Epithelial cell of proximal tubule (primary cell): ENCODE data around the gene SH3PXD2A. TPM values are rescaled to one million over a fixed set of nuclear protein-coding genes. Genes with fewer than 3 reads are reported as not detected.

Source experiments
- DNase-seq: peaks from one replicate; pipeline ENCODE4 v3.0.0-alpha.2; 2011; ENCODE audit warnings: low read depth
- H3K4me3 ChIP-seq: 2 replicates; pipeline ENCODE4 v1.5.1; 2011; ENCODE audit warnings: low read depth, mild to moderate bottlenecking, low read length
- CTCF ChIP-seq: conservative IDR thresholded peaks from 2 replicates; pipeline ENCODE4 v1.5.1; 2012; ENCODE audit warnings: low read depth, mild to moderate bottlenecking, low read length
- total RNA-seq: library from RNA; depleted of rRNA; stranded (reverse); fragments of >200 nt; gene quantifications from 2 replicates; pipeline ENCODE4 v1.2.3, GENCODE V29; 2015

SH3PXD2A gene
- total RNA-seq, 1 donor from 2014 or later = 5.8 TPM

- no peak overlapping the region for H3K4me3 ChIP-seq
- DNase-seq = no peak
- no peak for TF ChIP-seq CTCF
Observed at GRCh38 chr10:103687718-103688117, 167.7 kb downstream of the SH3PXD2A start.

- DNase-seq = no peak
- TF ChIP-seq CTCF = no peak
- H3K4me3 ChIP-seq = no peak overlapping the region
Observed at GRCh38 chr10:103687172-103687571, 168.2 kb downstream of the SH3PXD2A start.

GRCh38 chr10:103685880-103686669 is 169.3 kb downstream of the SH3PXD2A start:
- TF ChIP-seq CTCF = peak; percentile 99
- DNase-seq = no peak
- H3K4me3 ChIP-seq = no peak overlapping the region

- DNase-seq = no peak
- TF ChIP-seq CTCF = no peak
- H3K4me3 ChIP-seq = no peak overlapping the region
Observed at GRCh38 chr10:103683851-103684250, 171.5 kb downstream of the SH3PXD2A start.

DNA sequence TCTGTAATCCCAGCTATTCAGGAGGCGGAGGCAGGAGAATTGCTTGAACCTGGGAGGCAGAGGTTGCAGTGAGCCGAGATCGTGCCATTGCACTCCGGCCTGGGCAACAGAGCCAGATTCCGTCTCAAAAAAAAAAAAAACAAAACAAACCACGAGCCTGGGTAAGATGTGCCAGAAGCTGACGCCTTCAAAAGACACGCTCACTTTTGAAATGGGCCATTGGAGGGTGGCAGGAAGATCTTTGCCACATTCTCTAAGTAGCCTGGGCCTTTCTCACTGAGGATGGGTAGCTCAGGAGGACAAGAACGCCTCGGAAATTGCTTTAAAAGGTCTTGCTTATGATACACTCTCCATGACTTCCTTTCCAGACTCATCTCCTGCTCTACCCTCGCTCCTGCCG is 172.7 kb downstream of the SH3PXD2A start:
- no peak for DNase-seq
- no peak for TF ChIP-seq CTCF

GRCh38 chr10:103681617-103682399 is 173.6 kb downstream of the SH3PXD2A start:
- H3K4me3 ChIP-seq = no peak overlapping the region
- no peak for TF ChIP-seq CTCF
- no peak for DNase-seq

More for the DNA sequence above, 172.7 kb downstream of the SH3PXD2A start:
- H3K4me3 ChIP-seq = no peak overlapping the region

DNA sequence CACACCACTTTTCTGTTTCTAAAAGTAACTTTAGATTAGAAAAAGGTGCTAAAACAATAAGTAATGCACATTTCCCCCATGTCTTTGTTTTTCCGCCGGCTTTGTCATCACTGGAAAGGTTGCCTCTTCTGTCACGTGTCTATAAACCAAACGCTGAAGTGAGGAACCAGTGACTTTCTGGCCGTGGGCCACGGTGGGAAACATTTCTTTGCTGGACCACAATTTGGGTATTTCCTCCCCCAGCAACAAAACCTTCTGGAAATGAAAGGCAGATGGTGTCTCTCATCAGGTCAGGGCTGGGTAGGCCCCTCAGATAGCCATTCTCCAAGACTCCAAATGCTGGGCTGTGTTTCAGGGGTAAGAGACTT is 174.5 kb downstream of the SH3PXD2A start:
- H3K4me3 ChIP-seq = no peak overlapping the region
- TF ChIP-seq CTCF = no peak
- DNase-seq = no peak
